Activated gamma-delta T cell treated with Interleukin-2 at 50 U/mL for 16 hours (primary cell): Measurements from ENCODE around the gene CMTM7.

Experiments used
- DNase-seq: peaks from one replicate; pipeline ENCODE4 v3.0.0-alpha.2; 2020

Gene CMTM7

GRCh38 chr3:32493437-32494414, 102.1 kb downstream of the CMTM7 start:
- no peak for DNase-seq

DNA sequence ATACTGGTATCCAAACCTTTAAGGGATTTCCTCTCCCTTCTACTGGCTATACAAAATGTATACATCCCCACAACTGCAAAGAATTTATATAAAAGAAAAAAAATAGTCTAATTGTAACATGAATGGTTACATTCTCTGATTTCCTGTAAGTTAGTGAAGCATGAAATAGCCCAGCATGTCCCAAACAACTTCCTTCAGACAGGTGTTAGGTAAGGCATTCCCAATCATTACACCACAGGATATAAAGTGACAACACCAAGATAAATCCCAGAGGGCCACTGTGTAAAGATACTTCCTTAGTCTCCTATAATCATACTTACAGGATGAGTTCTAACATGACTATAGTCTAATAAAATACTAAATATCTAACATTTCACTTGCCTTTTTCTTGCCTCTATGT, 103.4 kb downstream of the CMTM7 start:
- no peak for DNase-seq

GRCh38 chr3:32495609-32496008, 104.0 kb downstream of the CMTM7 start:
- no peak for DNase-seq

GRCh38 chr3:32498252-32498651, 106.6 kb downstream of the CMTM7 start:
- no peak for DNase-seq

GRCh38 chr3:32498992-32499391, 107.3 kb downstream of the CMTM7 start:
- DNase-seq, result no peak

- no peak for DNase-seq
Observed at GRCh38 chr3:32499585-32499984, 107.9 kb downstream of the CMTM7 start.

- no peak for DNase-seq
Observed at GRCh38 chr3:32500231-32500630, 108.6 kb downstream of the CMTM7 start.

DNA sequence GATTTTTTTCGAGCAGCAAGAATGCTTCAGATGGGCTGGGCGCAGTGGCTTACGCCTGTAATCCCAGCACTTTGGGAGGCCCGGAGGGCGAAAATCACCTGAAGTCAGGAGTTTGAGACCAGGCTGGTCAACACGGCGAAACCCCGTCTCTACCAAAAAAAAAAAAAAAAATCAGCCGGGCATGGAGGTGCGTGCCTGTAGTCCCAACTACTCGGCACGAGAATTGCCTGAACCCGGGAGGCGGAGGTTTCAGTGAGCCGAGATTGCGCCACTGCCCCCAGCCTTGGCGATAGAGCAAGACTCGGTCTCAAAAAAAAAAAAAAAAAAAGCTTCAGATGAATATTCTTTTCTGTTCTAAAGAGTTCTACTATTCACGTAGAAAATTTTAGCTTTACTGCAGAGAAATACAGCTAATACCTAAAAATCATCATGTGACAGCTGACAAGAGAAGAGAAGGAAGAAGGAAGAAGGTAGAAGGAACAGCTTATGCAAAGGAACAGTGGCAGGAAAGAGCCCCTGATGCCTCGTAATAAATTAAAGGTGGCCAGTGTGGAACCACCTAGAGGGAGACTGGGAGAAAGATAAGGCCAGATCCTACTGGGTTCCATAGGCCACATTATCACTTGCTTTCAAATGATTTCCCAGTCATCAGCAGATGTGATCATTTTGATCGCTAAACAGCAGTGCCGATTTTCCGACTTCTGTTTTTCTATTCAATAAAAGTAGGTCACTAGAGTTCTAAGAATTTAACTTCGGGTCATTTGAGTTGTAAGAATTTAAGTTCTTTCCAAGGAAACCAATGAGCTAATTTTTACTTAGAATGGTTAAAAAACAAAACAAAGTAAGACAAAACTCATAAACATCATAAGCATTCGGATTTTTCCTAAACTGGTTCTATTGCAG, 109.5 kb downstream of the CMTM7 start:
- no peak for DNase-seq

- no peak for DNase-seq
Observed at GRCh38 chr3:32501783-32502117, 110.1 kb downstream of the CMTM7 start.

- peak; percentile 70 for DNase-seq
Observed at GRCh38 chr3:32502118-32502945, 110.7 kb downstream of the CMTM7 start, which contains the start of gene CMTM6. TSS of gene CMTM6 (minus strand) at chr3:32502852. CDS start at chr3:32502745, 107 bp downstream.

GRCh38 chr3:32502946-32503286, 111.3 kb downstream of the CMTM7 start:
- DNase-seq, result no peak
